Ectodermal cell (in vitro differentiated cells): ENCODE data around the gene C14orf119.
"Not testable (repeated sequence)": the region's sequence is repeated elsewhere in the genome, so short reads cannot be mapped to it uniquely, and the experiment has no call there.

Experiments
- H3K27ac ChIP-seq: 2 replicates; pipeline ENCODE4 v1.7.0; 2013; ENCODE audit warnings: mild to moderate bottlenecking, low read depth, low read length; ENCODE audit not compliant: insufficient read depth, poor library complexity, severe bottlenecking
- H3K27me3 ChIP-seq: 2 replicates; pipeline ENCODE4 v1.7.0; 2013; ENCODE audit warnings: mild to moderate bottlenecking, low read length; ENCODE audit not compliant: insufficient read depth, control insufficient read depth, poor library complexity, severe bottlenecking
- H3K36me3 ChIP-seq: one replicate; pipeline ENCODE4 v1.7.0; 2013; ENCODE audit warnings: low read length; ENCODE audit not compliant: control insufficient read depth, insufficient read depth
- H3K4me1 ChIP-seq: one replicate; pipeline ENCODE4 v1.7.0; 2013; ENCODE audit warnings: low read length; ENCODE audit not compliant: control insufficient read depth, insufficient read depth
- H3K4me3 ChIP-seq: 2 replicates; pipeline ENCODE4 v1.7.0; 2013; ENCODE audit warnings: low read depth, low read length, control low read depth; ENCODE audit not compliant: insufficient read depth
- H3K9me3 ChIP-seq: 2 replicates; pipeline ENCODE4 v1.7.0; 2013; ENCODE audit warnings: mild to moderate bottlenecking, low read length, moderate library complexity; ENCODE audit not compliant: control insufficient read depth
- WGBS, 2 experiments: methylation state at CpG; one replicate each; pipeline ENCODE4 v1.1.7; 2013; ENCODE audit warnings: missing lambda C conversion rate in 2 of 2; 5-methylcytosine and 5-hydroxymethylcytosine counted together

The C14orf119 gene

GRCh38 chr14:23101986-23102625, 6.8 kb downstream of the C14orf119 start:
- WGBS, 2 experiments = 92 to 93% methylated on average over 10 of the region's 10 CpGs
- Histone ChIP-seq H3K9me3 (no peaks in the 10 kb centered on the region), H3K4me1 (peaks cover 4% of the 10 kb centered on the region), H3K27me3 (no peaks in the 10 kb centered on the region), H3K4me3 (no peak overlapping the region), H3K27ac (no peak overlapping the region), H3K36me3 (peaks cover 8% of the 10 kb centered on the region)

GRCh38 chr14:23102801-23103200, 7.5 kb downstream of the C14orf119 start:
- no peaks in the 10 kb centered on the region for H3K27me3 ChIP-seq
- no peak overlapping the region for H3K4me3 ChIP-seq
- peaks cover 4% of the 10 kb centered on the region for H3K4me1 ChIP-seq
- H3K27ac ChIP-seq = no peak overlapping the region
- 93 to 95% methylated on average over 2 of the region's 2 CpGs for WGBS, 2 experiments
- H3K9me3 ChIP-seq = no peaks in the 10 kb centered on the region
- H3K36me3 ChIP-seq = peaks cover 6% of the 10 kb centered on the region

- no peaks in the 10 kb centered on the region for H3K36me3 ChIP-seq
- 92 to 93% methylated on average over 4 of the region's 4 CpGs for WGBS, 2 experiments
- no peak overlapping the region for H3K27ac ChIP-seq
- H3K9me3 ChIP-seq = no peaks in the 10 kb centered on the region
- peaks cover 4% of the 10 kb centered on the region for H3K4me1 ChIP-seq
- no peak overlapping the region for H3K4me3 ChIP-seq
- no peaks in the 10 kb centered on the region for H3K27me3 ChIP-seq
Observed at GRCh38 chr14:23103581-23103980, 8.3 kb downstream of the C14orf119 start.

GRCh38 chr14:23104070-23104590, 8.8 kb downstream of the C14orf119 start:
- Histone ChIP-seq H3K9me3 (no peaks in the 10 kb centered on the region), H3K27me3 (no peaks in the 10 kb centered on the region), H3K4me3 (no peak overlapping the region), H3K4me1 (peaks cover 4% of the 10 kb centered on the region), H3K36me3 (no peaks in the 10 kb centered on the region), H3K27ac (no peak overlapping the region)
- 89% methylated on average over 6 of the region's 6 CpGs for whole genome bisulfite sequencing, 2 experiments

DNA sequence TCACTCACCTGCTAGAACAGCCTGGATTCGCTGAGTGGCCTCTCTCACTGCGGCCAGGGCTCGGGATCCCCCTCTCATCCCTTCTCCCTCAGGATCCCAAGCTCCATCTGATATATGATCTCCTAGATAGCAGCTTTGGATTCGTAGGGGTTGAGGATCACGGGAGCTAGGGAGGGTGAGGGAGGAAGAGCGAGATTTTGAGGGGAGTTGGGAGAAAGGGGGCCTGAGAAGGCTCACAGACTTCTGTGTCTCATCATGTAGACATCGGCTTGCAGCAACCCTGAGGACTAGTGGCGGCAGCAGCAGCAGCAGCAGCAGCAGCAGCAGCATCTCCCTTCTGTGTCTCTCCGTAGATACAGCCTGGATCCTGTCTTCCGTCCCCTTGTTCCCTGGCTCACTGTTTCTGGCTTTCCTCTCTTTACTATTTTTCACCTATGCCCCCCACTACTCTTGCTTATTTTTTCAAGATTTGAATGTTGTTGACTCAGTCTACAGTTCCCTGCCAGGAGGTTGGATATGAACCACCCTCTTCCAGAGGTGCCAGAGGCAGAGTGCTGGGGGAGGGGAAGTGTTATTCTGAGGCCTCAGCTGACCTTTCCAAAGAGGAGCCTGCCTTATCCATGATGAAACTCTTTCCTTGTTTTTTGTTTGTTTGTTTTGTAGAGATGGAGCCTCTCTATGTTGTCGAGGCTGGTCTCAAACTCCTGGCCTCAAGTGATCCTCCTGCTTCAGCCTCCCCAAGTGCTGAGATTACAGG, 9.5 kb downstream of the C14orf119 start, which contains the start of gene CIROP:
CIROP (minus strand) TSS at position 399 of the 757 bp plus-strand sequence; CDS start at position 330, 69 bp downstream.
- Histone ChIP-seq H3K36me3 (no peaks in the 10 kb centered on the region), H3K9me3 (no peaks in the 10 kb centered on the region), H3K27ac (no peak within 1 kb of the TSS), H3K4me3 (no peak within 1 kb of the TSS), H3K4me1 (peaks cover 4% of the 10 kb centered on the region), H3K27me3 (no peaks in the 10 kb centered on the region)
- 67 to 71% methylated on average over 11 of the region's 11 CpGs for WGBS, 2 experiments

DNA sequence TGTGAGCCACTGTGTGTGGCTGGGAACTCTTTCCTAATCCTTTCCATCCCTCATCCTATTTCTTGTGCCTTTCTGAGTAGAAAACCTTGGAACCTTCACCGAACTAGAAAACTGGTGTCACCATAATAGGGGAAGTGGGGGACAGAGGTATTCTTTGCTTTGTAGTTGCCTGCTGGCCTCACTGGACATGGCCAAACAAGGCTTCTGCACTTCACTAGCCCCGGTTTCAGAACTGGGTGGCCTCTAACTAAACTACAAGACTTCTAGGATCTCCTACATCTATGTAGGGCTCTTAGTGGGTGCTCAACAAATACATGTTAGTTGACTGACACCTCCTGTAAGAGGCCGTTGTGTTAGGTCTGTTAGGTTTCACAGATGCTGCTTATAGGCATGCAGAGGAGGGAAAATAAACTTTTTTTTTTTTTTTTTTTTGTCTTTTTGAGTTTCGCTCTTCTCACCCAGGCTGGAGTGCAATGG, 10.1 kb downstream of the C14orf119 start:
- no peaks in the 10 kb centered on the region for H3K27me3 ChIP-seq
- no peak overlapping the region for H3K27ac ChIP-seq
- 80 to 86% methylated on average over 4 of the region's 4 CpGs for WGBS, 2 experiments

GRCh38 chr14:23106747-23107045, 11.4 kb downstream of the C14orf119 start:
- no peaks in the 10 kb centered on the region for H3K27me3 ChIP-seq
- no peaks in the 10 kb centered on the region for H3K36me3 ChIP-seq
- peaks cover 4% of the 10 kb centered on the region for H3K4me1 ChIP-seq
- H3K9me3 ChIP-seq = no peaks in the 10 kb centered on the region
- H3K27ac ChIP-seq = no peak overlapping the region
- no peak overlapping the region for H3K4me3 ChIP-seq

More for the DNA sequence above, 10.1 kb downstream of the C14orf119 start:
- H3K4me1 ChIP-seq = peaks cover 4% of the 10 kb centered on the region
- H3K9me3 ChIP-seq = no peaks in the 10 kb centered on the region
- no peak overlapping the region for H3K4me3 ChIP-seq
- H3K36me3 ChIP-seq = no peaks in the 10 kb centered on the region

DNA sequence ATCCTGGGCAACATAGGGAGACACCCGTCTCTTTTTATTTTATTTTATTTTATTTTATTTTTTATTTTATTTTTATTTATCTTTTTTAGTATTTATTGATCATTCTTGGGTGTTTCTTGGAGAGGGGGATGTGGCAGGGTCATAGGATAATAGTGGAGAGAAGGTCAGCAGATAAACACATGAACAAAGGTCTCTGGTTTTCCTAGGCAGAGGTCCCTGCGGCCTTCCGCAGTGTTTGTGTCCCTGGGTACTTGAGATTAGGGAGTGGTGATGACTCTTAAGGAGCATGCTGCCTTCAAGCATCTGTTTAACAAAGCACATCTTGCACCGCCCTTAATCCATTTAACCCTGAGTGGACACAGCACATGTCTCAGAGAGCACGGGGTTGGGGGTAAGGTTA, 12.3 kb downstream of the C14orf119 start:
- not testable (repeated sequence) for H3K27me3 ChIP-seq, H3K4me1 ChIP-seq, H3K9me3 ChIP-seq, H3K27ac ChIP-seq, H3K36me3 ChIP-seq, H3K4me3 ChIP-seq
- WGBS, 2 experiments = 97% methylated on average over 2 of the region's 5 CpGs; no CpG with 5 or more reads in 1 of the 2 experiments

DNA sequence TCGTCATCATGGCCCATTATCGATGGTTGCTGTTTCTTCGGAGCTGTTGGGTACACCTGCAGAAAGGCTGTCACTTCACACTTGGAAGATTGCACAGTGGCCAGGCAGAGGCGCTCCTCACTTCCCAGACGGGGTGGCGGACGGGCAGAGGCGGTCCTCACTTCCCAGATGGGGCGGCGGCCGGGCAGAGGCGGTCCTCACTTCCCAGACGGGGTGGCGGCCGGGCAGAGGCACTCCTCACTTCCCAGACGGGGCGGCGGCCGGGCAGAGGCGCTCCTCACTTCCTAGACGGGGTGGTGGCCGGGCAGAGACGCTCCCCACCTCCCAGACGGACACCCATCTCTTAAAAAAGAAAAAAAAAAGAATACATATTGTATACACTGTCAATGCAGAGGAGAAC, 12.9 kb downstream of the C14orf119 start:
- not testable (repeated sequence) for H3K27ac ChIP-seq, H3K4me3 ChIP-seq, H3K36me3 ChIP-seq, H3K27me3 ChIP-seq, H3K9me3 ChIP-seq
- WGBS, 2 experiments = 93 to 95% methylated on average over 21 of the region's 24 CpGs
- H3K4me1 ChIP-seq = peaks cover 12% of the 10 kb centered on the region

- Histone ChIP-seq H3K27ac (no peak overlapping the region), H3K27me3 (no peaks in the 10 kb centered on the region), H3K4me1 (peaks cover 16% of the 10 kb centered on the region), H3K9me3 (no peaks in the 10 kb centered on the region), H3K36me3 (no peaks in the 10 kb centered on the region), H3K4me3 (no peak overlapping the region)
- WGBS, 2 experiments = 100% methylated on average over 1 of the region's 1 CpG; no CpG with 5 or more reads in 1 of the 2 experiments
Observed at GRCh38 chr14:23109769-23110168, 14.5 kb downstream of the C14orf119 start.
